ENCODE results near the gene CFAP61. TPM values are rescaled to one million over a fixed set of nuclear protein-coding genes. Genes with fewer than 3 reads are reported as not detected.

The CFAP61 gene
- total RNA-seq, 6 experiments from 2014 or later: 0.26 TPM; not detected in 5

GRCh38 chr20:20393207-20394120 lies 341.1 kb downstream of the CFAP61 start:
- DNase-seq: peak; percentile 27
- H3K27ac Mint-ChIP-seq: peak overlapping the region; percentile 89
- peaks cover 18% of the 10 kb centered on the region for H3K4me1 Mint-ChIP-seq (ENCODE audit: low read depth)
- no peaks in the 10 kb centered on the region for H3K36me3 Mint-ChIP-seq (ENCODE audit: low read depth)
- H3K27me3 Mint-ChIP-seq (ENCODE audit: insufficient read depth): peaks cover 4% of the 10 kb centered on the region; the same call in 1 of the 2 replicates
- H3K4me3 Mint-ChIP-seq: peak overlapping the region; percentile 50
- no peak for TF ChIP-seq CTCF (IDR thresholded peaks at IDR 0.05)
- H3K9me3 Mint-ChIP-seq: no peaks in the 10 kb centered on the region

GRCh38 chr20:20395087-20395486 lies 342.8 kb downstream of the CFAP61 start:
- H3K27ac Mint-ChIP-seq: no peak overlapping the region
- TF ChIP-seq CTCF (IDR thresholded peaks at IDR 0.05): no peak
- peaks cover 2% of the 10 kb centered on the region; the same call in 1 of the 2 replicates for H3K27me3 Mint-ChIP-seq (ENCODE audit: insufficient read depth)
- H3K4me3 Mint-ChIP-seq: no peak overlapping the region
- no peaks in the 10 kb centered on the region for H3K36me3 Mint-ChIP-seq (ENCODE audit: low read depth)
- peaks cover 18% of the 10 kb centered on the region for H3K4me1 Mint-ChIP-seq (ENCODE audit: low read depth)
- no peak for DNase-seq
- no peaks in the 10 kb centered on the region for H3K9me3 Mint-ChIP-seq

GRCh38 chr20:20395903-20396568 lies 343.7 kb downstream of the CFAP61 start:
- peaks cover 18% of the 10 kb centered on the region for H3K4me1 Mint-ChIP-seq (ENCODE audit: low read depth)
- no peaks in the 10 kb centered on the region for H3K36me3 Mint-ChIP-seq (ENCODE audit: low read depth)
- peaks cover 2% of the 10 kb centered on the region for H3K27me3 Mint-ChIP-seq (ENCODE audit: insufficient read depth)
- no peaks in the 10 kb centered on the region for H3K9me3 Mint-ChIP-seq
- DNase-seq: no peak
- H3K4me3 Mint-ChIP-seq: no peak overlapping the region
- TF ChIP-seq CTCF (IDR thresholded peaks at IDR 0.05): no peak
- H3K27ac Mint-ChIP-seq: no peak overlapping the region

GRCh38 chr20:20396794-20397193 lies 344.5 kb downstream of the CFAP61 start:
- Mint-ChIP-seq H3K4me1 (ENCODE audit: low read depth) (peaks cover 18% of the 10 kb centered on the region), H3K27ac (no peak overlapping the region), H3K4me3 (no peak overlapping the region), H3K36me3 (ENCODE audit: low read depth) (no peaks in the 10 kb centered on the region), H3K9me3 (no peaks in the 10 kb centered on the region), H3K27me3 (ENCODE audit: insufficient read depth) (peaks cover 2% of the 10 kb centered on the region)
- TF ChIP-seq CTCF (IDR thresholded peaks at IDR 0.05): no peak
- no peak for DNase-seq

- Mint-ChIP-seq H3K9me3 (no peaks in the 10 kb centered on the region), H3K27ac (no peak overlapping the region), H3K4me1 (ENCODE audit: low read depth) (peaks cover 12% of the 10 kb centered on the region), H3K27me3 (ENCODE audit: insufficient read depth) (peaks cover 2% of the 10 kb centered on the region), H3K4me3 (no peak overlapping the region), H3K36me3 (ENCODE audit: low read depth) (no peaks in the 10 kb centered on the region)
- TF ChIP-seq CTCF (IDR thresholded peaks at IDR 0.05): no peak
- no peak for DNase-seq
Observed at GRCh38 chr20:20398123-20398522, 345.8 kb downstream of the CFAP61 start.

Data from HFFc6 (cell line).